Esophagus muscularis mucosa (tissue), 3 donors: ENCODE data around the gene DEAF1.

ENCODE experiments used
- CTCF ChIP-seq, 3 experiments: fragments of 200-600 bp in 2 of 3; fragments of 450-650 bp in 1 of 3; sonication (generic) in 2 of 3; IDR thresholded peaks; one replicate each; pipeline ENCODE4 v1.5.1; 2017 to 2019; ENCODE audit warnings: antibody characterized with exemption in 3 of 3, mild to moderate bottlenecking in 2 of 3, moderate library complexity in 1 of 3
- POLR2A ChIP-seq: fragments of 450-650 bp; IDR thresholded peaks from one replicate; pipeline ENCODE4 v1.6.1; 2017; ENCODE audit warnings: antibody characterized with exemption, moderate library complexity, mild to moderate bottlenecking, low read depth
- POLR2AphosphoS5 ChIP-seq, 2 donors: sonication (generic); formaldehyde crosslinking; IDR thresholded peaks; one replicate each; pipeline ENCODE4 v1.6.1; 2017; ENCODE audit warnings: antibody characterized with exemption in 2 of 2

DNA sequence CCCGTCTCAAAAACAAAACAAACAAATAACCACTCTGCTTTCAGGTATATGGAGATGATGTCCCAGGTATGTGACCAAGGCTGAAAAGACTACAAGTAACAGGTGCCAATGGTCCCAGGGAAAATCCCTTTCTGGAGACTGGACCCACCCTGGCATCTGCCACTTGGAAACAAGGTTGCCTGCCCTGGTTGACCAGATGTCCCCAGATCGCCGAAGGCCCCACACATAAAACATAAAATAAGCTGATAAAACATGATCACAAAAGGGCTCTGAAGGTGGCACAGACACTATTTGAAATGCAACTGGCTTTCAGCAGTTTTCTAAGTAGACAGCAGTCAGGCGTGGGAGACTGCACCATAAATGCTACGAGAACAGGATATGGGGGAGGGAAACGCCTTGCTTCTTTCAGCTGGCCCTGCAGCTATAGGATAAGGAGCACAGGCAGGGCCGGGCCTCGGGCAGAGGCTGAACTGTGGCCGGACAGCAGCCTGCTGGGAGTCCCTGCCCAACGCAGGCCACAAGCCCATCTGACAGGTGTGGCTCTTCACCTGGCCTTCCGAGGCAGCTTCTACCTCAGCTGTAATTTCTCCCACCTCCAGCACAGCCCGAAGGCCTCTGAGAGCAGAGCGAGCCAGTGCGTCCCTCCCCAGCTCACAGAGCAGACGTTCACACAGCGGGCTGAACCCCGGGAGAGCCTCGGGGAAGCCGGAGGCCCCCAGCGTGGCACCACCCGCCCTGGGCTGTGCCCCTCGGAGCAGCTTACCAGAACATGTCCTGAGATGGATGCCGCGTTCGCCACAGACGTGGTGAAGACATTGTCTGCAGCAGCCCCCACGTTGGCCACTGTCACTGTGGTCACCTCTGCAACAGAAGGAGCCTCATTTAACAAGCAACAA, 4.0 kb downstream of the DEAF1 start:
- no peak for TF ChIP-seq CTCF (IDR thresholded peaks at IDR 0.05)
- no peak for TF ChIP-seq POLR2A
- no peak for TF ChIP-seq POLR2AphosphoS5 (IDR thresholded peaks at IDR 0.05)
